ENCODE data around the gene PYROXD2. TPM values are rescaled to one million over a fixed set of nuclear protein-coding genes. Genes with fewer than 3 reads are reported as not detected.

Gene PYROXD2
- total RNA-seq, 3 donors from 2014 or later: 6.3 to 11.6 (median 9.7) TPM

GRCh38 chr10:98458809-98459784 lies 44.1 kb upstream of the PYROXD2 start:
- ATAC-seq (no peak), DNase-seq (no peak)
- Histone ChIP-seq H3K36me3 (ENCODE audit: low read depth) (no peaks in the 10 kb centered on the region), H3K9me3 (no peaks in the 10 kb centered on the region), H3K4me1 (ENCODE audit: low read depth) (peaks cover 8% of the 10 kb centered on the region), H3K4me3 (no peak overlapping the region)
- intact Hi-C loops (cut with DNase I, micrococcal nuclease): no loop called here
- no peak for TF ChIP-seq CTCF (IDR thresholded peaks at IDR 0.05)

GRCh38 chr10:98457721-98458120 lies 42.7 kb upstream of the PYROXD2 start:
- DNase-seq: no peak
- H3K4me3 ChIP-seq: no peak overlapping the region
- ATAC-seq: no peak
- peaks cover 8% of the 10 kb centered on the region for H3K4me1 ChIP-seq (ENCODE audit: low read depth)
- intact Hi-C loops (cut with DNase I, micrococcal nuclease): no loop called here
- no peak for TF ChIP-seq CTCF (IDR thresholded peaks at IDR 0.05)
- no peaks in the 10 kb centered on the region for H3K9me3 ChIP-seq
- H3K36me3 ChIP-seq (ENCODE audit: low read depth): no peaks in the 10 kb centered on the region

GRCh38 chr10:98456686-98457482 lies 41.9 kb upstream of the PYROXD2 start:
- DNase-seq: no peak
- H3K4me3 ChIP-seq: no peak overlapping the region
- peaks cover 8% of the 10 kb centered on the region for H3K4me1 ChIP-seq (ENCODE audit: low read depth)
- no peak for TF ChIP-seq CTCF (IDR thresholded peaks at IDR 0.05)
- no peaks in the 10 kb centered on the region for H3K9me3 ChIP-seq
- ATAC-seq: no peak
- intact Hi-C loops (cut with DNase I, micrococcal nuclease): no loop called here
- no peaks in the 10 kb centered on the region for H3K36me3 ChIP-seq (ENCODE audit: low read depth)

DNA sequence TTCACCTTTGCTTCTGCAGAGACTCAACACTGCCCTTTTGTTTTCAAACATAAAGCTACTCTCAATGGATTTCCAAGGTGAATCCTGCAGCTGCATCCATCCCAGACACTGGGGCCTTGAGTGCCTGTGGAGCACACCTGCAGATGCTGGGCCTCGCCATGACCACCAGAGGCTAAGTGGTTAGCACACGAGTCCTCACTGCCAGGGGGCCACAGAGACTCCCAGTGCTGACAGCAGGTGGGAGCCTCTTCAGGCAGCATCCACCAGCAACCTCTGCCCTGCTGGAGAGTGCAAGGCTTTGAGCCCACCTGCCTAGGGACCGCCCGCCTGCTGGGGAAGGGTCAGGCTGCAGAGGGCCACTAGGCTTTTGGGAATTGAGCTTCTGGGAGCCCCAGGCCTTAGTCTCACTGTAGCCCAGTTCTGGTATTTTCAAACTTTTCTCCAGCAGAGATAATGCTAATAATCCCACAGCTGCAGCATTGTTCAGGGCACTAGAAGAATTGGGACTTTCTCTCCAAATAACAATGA lies 41.1 kb upstream of the PYROXD2 start:
- peaks cover 6% of the 10 kb centered on the region for H3K4me1 ChIP-seq (ENCODE audit: low read depth)
- H3K36me3 ChIP-seq (ENCODE audit: low read depth): no peaks in the 10 kb centered on the region
- intact Hi-C loops (cut with DNase I, micrococcal nuclease): no loop called here
- no peak overlapping the region for H3K4me3 ChIP-seq
- H3K9me3 ChIP-seq: no peaks in the 10 kb centered on the region
- no peak for DNase-seq
- no peak for ATAC-seq
- no peak for TF ChIP-seq CTCF (IDR thresholded peaks at IDR 0.05)

DNA sequence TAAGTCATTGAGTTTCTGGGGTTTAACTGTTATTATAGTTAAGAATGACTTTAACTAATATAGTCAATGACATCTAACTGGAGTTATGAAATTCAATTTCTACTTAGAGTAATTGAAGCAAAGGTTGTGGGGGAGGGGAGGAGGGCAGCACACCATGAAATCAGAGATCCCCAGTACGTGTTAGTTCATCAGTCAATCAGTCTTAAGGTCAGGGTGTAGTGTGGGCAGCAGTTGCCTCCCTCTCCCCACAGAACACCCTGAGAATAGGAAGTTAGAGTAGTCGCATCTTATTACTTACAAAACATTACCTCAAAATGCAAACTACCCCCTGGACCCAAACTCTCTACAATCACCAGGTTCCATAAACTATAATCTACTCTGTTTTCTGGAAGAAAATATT lies 38.7 kb upstream of the PYROXD2 start:
- Histone ChIP-seq H3K4me1 (ENCODE audit: low read depth) (no peaks in the 10 kb centered on the region), H3K36me3 (ENCODE audit: low read depth) (no peaks in the 10 kb centered on the region), H3K9me3 (no peaks in the 10 kb centered on the region), H3K4me3 (no peak overlapping the region)
- intact Hi-C loops (cut with DNase I, micrococcal nuclease): no loop called here
- no peak for TF ChIP-seq CTCF (IDR thresholded peaks at IDR 0.05)
- DNase-seq (no peak), ATAC-seq (no peak)

All from mucosa of descending colon (tissue), 3 donors.